T-helper 17 cell (primary cell): ENCODE measurements around the gene CDH11. TPM values are rescaled to one million over a fixed set of nuclear protein-coding genes. Genes with fewer than 3 reads are reported as not detected.

ENCODE experiments used
- ATAC-seq: fragments of 150-1000 bp; cut with Tn5 transposase; 2 replicates; pipeline ENCODE4 v1.10.0; 2021; ENCODE audit warnings: mild to moderate bottlenecking, moderate library complexity
- DNase-seq, 3 donors: peaks; one replicate each; pipeline versions ENCODE4 v3.0.0 to v3.0.0-alpha.2; 2020 to 2021
- H3K9me3 ChIP-seq: one replicate; pipeline ENCODE4 v1.7.0; 2013; ENCODE audit warnings: low read length, mild to moderate bottlenecking; ENCODE audit not compliant: control insufficient read depth, poor library complexity, severe bottlenecking
- H3K27ac Mint-ChIP-seq: one replicate; pipeline ENCODE4 v1.8.0; 2022; ENCODE audit warnings: mild to moderate bottlenecking, moderate library complexity, mixed read lengths
- H3K27me3 Mint-ChIP-seq: one replicate; pipeline ENCODE4 v1.8.0; 2022; ENCODE audit warnings: mixed read lengths
- H3K36me3 Mint-ChIP-seq: one replicate; pipeline ENCODE4 v1.8.0; 2022; ENCODE audit warnings: low read depth, mixed read lengths
- H3K4me1 Mint-ChIP-seq: one replicate; pipeline ENCODE4 v1.8.0; 2022; ENCODE audit warnings: mild to moderate bottlenecking, mixed read lengths
- H3K4me3 Mint-ChIP-seq: one replicate; pipeline ENCODE4 v1.8.0; 2022; ENCODE audit warnings: mild to moderate bottlenecking, moderate library complexity, mixed read lengths
- total RNA-seq, 4 donors: library from RNA in 2 of 4; stranded (reverse) in 2 of 4; gene quantifications; one replicate each; pipeline ENCODE4 v1.2.3 and lab custom pipeline; 2022 to 2026

CDH11 gene
- total RNA-seq, 2 donors from 2014 or later: not detected

DNA sequence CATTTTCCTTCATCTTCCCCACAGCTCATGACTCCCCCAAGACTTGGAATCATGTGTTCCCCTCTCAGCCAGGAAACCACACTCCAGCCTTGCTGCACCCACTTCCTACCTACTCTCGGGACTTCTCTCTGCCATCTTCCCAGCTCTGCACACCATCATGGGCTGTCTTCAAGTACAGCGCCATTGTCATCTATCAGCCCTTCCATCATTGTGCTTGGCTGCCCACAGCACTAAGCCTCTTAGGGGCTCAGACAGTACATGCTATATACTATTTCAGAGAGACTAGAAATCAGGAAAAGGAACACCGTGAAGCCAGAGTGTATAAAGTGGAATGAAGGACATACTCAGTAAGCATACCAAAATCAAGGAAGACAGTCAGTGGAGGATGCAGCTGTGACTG is 64.7 kb downstream of the CDH11 start:
- Mint-ChIP-seq H3K36me3 (no peaks in the 10 kb centered on the region), H3K4me3 (no peak overlapping the region), H3K27ac (no peak overlapping the region), H3K27me3 (no peaks in the 10 kb centered on the region), H3K4me1 (no peaks in the 10 kb centered on the region)
- no peaks in the 10 kb centered on the region for H3K9me3 ChIP-seq
- DNase-seq: no peak
- no peak for ATAC-seq

- Mint-ChIP-seq H3K27ac (no peak overlapping the region), H3K36me3 (no peaks in the 10 kb centered on the region), H3K4me1 (no peaks in the 10 kb centered on the region), H3K27me3 (no peaks in the 10 kb centered on the region), H3K4me3 (no peak overlapping the region)
- DNase-seq (no peak), ATAC-seq (no peak)
- no peaks in the 10 kb centered on the region for H3K9me3 ChIP-seq
Measured at GRCh38 chr16:65054457-65054856, 67.4 kb downstream of the CDH11 start.

- no peak overlapping the region for H3K4me3 Mint-ChIP-seq
- DNase-seq: no peak
- H3K4me1 Mint-ChIP-seq: no peaks in the 10 kb centered on the region
- no peaks in the 10 kb centered on the region for H3K27me3 Mint-ChIP-seq
- H3K36me3 Mint-ChIP-seq: no peaks in the 10 kb centered on the region
- no peak for ATAC-seq
- H3K27ac Mint-ChIP-seq: no peak overlapping the region
- H3K9me3 ChIP-seq: no peaks in the 10 kb centered on the region
Measured at GRCh38 chr16:65049679-65050078, 72.2 kb downstream of the CDH11 start.

DNA sequence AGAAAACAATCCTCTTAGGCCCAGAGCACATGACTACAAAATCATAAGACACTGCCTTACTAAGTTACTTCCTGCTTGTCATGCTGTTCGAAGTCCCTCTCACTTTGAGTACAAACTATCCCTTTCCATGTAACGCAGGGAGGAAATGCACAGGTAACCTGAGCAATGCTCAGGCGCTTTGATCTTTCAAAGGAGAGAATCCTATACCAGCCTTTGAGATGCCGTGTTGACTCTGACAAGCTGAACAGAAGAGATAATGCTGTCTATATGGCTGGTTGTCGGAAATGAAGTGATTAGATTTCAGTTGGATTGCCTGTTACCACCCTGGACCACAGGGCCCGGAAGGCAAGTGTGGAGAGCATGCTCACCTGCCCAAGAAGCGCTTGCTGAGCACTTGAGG is 75.9 kb downstream of the CDH11 start:
- Mint-ChIP-seq H3K4me3 (no peak overlapping the region), H3K4me1 (no peaks in the 10 kb centered on the region), H3K36me3 (no peaks in the 10 kb centered on the region), H3K27ac (no peak overlapping the region), H3K27me3 (no peaks in the 10 kb centered on the region)
- DNase-seq (no peak), ATAC-seq (no peak)
- no peaks in the 10 kb centered on the region for H3K9me3 ChIP-seq

- no peaks in the 10 kb centered on the region for H3K4me1 Mint-ChIP-seq
- DNase-seq: no peak
- H3K27ac Mint-ChIP-seq: no peak overlapping the region
- no peak for ATAC-seq
- no peaks in the 10 kb centered on the region for H3K36me3 Mint-ChIP-seq
- no peak overlapping the region for H3K4me3 Mint-ChIP-seq
- no peaks in the 10 kb centered on the region for H3K9me3 ChIP-seq
- no peaks in the 10 kb centered on the region for H3K27me3 Mint-ChIP-seq
Measured at GRCh38 chr16:65044873-65045272, 77.0 kb downstream of the CDH11 start.

GRCh38 chr16:65044026-65044425 is 77.8 kb downstream of the CDH11 start:
- DNase-seq (no peak), ATAC-seq (no peak)
- H3K36me3 Mint-ChIP-seq: no peaks in the 10 kb centered on the region
- no peaks in the 10 kb centered on the region for H3K4me1 Mint-ChIP-seq
- no peak overlapping the region for H3K4me3 Mint-ChIP-seq
- no peaks in the 10 kb centered on the region for H3K27me3 Mint-ChIP-seq
- no peak overlapping the region for H3K27ac Mint-ChIP-seq
- no peaks in the 10 kb centered on the region for H3K9me3 ChIP-seq

GRCh38 chr16:65042438-65043365 is 79.2 kb downstream of the CDH11 start:
- no peak overlapping the region for H3K27ac Mint-ChIP-seq
- H3K9me3 ChIP-seq: no peaks in the 10 kb centered on the region
- no peak for DNase-seq
- no peak overlapping the region for H3K4me3 Mint-ChIP-seq
- H3K4me1 Mint-ChIP-seq: no peaks in the 10 kb centered on the region
- no peaks in the 10 kb centered on the region for H3K36me3 Mint-ChIP-seq
- no peaks in the 10 kb centered on the region for H3K27me3 Mint-ChIP-seq
- ATAC-seq: no peak

GRCh38 chr16:65041667-65042066 is 80.2 kb downstream of the CDH11 start:
- H3K9me3 ChIP-seq: no peaks in the 10 kb centered on the region
- ATAC-seq (no peak), DNase-seq (no peak)
- Mint-ChIP-seq H3K27me3 (no peaks in the 10 kb centered on the region), H3K27ac (no peak overlapping the region), H3K4me1 (no peaks in the 10 kb centered on the region), H3K4me3 (no peak overlapping the region), H3K36me3 (no peaks in the 10 kb centered on the region)

- Mint-ChIP-seq H3K36me3 (no peaks in the 10 kb centered on the region), H3K27me3 (no peaks in the 10 kb centered on the region), H3K4me3 (no peak overlapping the region), H3K27ac (no peak overlapping the region), H3K4me1 (no peaks in the 10 kb centered on the region)
- ATAC-seq: no peak
- H3K9me3 ChIP-seq: no peaks in the 10 kb centered on the region
- DNase-seq: no peak
Measured at GRCh38 chr16:65038100-65038499, 83.8 kb downstream of the CDH11 start.

GRCh38 chr16:65037556-65037955 is 84.3 kb downstream of the CDH11 start:
- H3K9me3 ChIP-seq: no peaks in the 10 kb centered on the region
- H3K27ac Mint-ChIP-seq: no peak overlapping the region
- ATAC-seq: no peak
- H3K27me3 Mint-ChIP-seq: no peaks in the 10 kb centered on the region
- no peak overlapping the region for H3K4me3 Mint-ChIP-seq
- H3K4me1 Mint-ChIP-seq: no peaks in the 10 kb centered on the region
- H3K36me3 Mint-ChIP-seq: no peaks in the 10 kb centered on the region
- DNase-seq: no peak

DNA sequence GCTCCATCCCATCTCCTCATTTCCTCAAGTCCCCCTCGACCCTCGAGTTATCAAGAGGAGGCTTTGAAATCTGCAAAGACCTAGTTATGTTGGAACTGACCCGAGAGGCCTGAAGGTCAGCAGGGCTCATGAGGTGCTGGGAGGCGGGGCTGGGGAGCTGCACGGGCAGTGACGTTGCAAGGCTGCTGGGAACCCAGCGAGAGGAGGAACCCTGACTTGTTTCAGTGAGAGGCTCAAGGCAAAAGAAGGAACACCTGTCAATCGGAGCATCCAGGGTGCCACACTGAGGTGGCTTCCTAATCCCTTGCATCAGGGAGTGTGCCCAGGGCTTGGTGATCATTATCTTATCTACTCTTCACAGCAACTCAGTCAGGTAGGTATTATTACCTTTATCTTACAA is 86.9 kb downstream of the CDH11 start:
- H3K36me3 Mint-ChIP-seq: no peaks in the 10 kb centered on the region
- no peak for ATAC-seq
- H3K4me3 Mint-ChIP-seq: no peak overlapping the region
- no peaks in the 10 kb centered on the region for H3K27me3 Mint-ChIP-seq
- DNase-seq: no peak
- H3K9me3 ChIP-seq: no peaks in the 10 kb centered on the region
- no peaks in the 10 kb centered on the region for H3K4me1 Mint-ChIP-seq
- H3K27ac Mint-ChIP-seq: no peak overlapping the region

DNA sequence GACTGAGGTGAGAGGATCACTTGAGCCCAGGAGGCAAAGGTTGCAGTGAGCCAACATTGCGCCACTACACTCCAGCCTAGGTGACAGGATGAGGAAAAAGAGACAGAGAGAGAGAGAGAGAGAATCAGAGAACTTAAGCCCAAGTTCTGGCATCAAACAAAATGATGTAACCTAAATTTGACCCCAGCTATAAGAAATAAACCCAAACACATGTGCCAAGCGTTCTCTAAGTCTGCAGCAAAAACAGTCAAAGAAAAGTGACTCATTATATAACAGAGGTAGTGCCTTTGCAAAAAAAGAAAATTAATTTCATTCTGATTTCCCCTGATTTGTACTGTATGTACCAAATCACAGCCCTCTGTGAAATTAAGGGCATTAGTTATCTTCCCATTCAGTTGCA is 89.5 kb downstream of the CDH11 start:
- ATAC-seq (no peak), DNase-seq (no peak)
- no peaks in the 10 kb centered on the region for H3K9me3 ChIP-seq
- Mint-ChIP-seq H3K27me3 (no peaks in the 10 kb centered on the region), H3K27ac (no peak overlapping the region), H3K36me3 (no peaks in the 10 kb centered on the region), H3K4me3 (no peak overlapping the region), H3K4me1 (no peaks in the 10 kb centered on the region)

DNA sequence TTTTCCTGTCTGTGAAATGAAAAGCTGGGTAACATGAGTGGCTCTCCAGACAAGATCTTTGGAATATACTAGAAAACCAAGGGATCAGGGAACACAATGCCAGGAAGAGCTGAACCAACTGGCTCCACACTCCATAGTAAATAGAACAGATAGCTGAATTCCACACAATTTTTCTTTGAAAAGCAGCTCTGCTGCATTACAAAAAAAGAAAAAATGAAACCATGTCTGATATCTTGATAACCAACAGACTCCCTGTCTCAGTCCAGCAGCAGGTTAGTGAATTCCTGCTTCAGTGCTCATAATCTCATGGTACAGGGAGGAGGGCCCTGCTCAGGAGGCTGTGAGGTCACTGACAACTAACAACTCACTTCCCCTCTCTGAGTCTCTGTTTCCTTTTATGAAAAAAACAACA is 97.1 kb downstream of the CDH11 start:
- H3K36me3 Mint-ChIP-seq: no peaks in the 10 kb centered on the region
- no peak overlapping the region for H3K27ac Mint-ChIP-seq
- H3K27me3 Mint-ChIP-seq: no peaks in the 10 kb centered on the region
- no peaks in the 10 kb centered on the region for H3K4me1 Mint-ChIP-seq
- no peak overlapping the region for H3K4me3 Mint-ChIP-seq
- DNase-seq (no peak), ATAC-seq (no peak)
- H3K9me3 ChIP-seq: no peaks in the 10 kb centered on the region

- H3K36me3 Mint-ChIP-seq: no peaks in the 10 kb centered on the region
- no peak overlapping the region for H3K27ac Mint-ChIP-seq
- no peaks in the 10 kb centered on the region for H3K4me1 Mint-ChIP-seq
- DNase-seq (no peak), ATAC-seq (no peak)
- no peaks in the 10 kb centered on the region for H3K27me3 Mint-ChIP-seq
- no peak overlapping the region for H3K4me3 Mint-ChIP-seq
- H3K9me3 ChIP-seq: no peaks in the 10 kb centered on the region
Measured at GRCh38 chr16:65023802-65024201, 98.1 kb downstream of the CDH11 start.
